Measurements from ENCODE around the gene PPP2R5C.

GRCh38 chr14:101719045-101719645 is 42.4 kb upstream of the PPP2R5C start:
- TF ChIP-seq CTCF (conservative IDR thresholded peaks at IDR 0.05; ENCODE audit: low read depth, low read length), result no peak
- TF ChIP-seq POLR2A (IDR thresholded peaks at IDR 0.05; ENCODE audit: low read depth, low read length), result no peak
